Progenitor cell of endocrine pancreas (in vitro differentiated cells): Measurements from ENCODE around the gene CACFD1. TPM values are rescaled to one million over a fixed set of nuclear protein-coding genes. Genes with fewer than 3 reads are reported as not detected.

ENCODE experiments used
- DNase-seq: peaks from one replicate; pipeline ENCODE4 v3.0.0; 2021; ENCODE audit warnings: low spot score; ENCODE audit not compliant: unreplicated experiment
- H3K27ac Mint-ChIP-seq: 2 replicates; pipeline ENCODE4 v1.8.0; 2021; ENCODE audit warnings: mild to moderate bottlenecking, moderate library complexity, mixed read lengths
- H3K27me3 Mint-ChIP-seq: 2 replicates; pipeline ENCODE4 v1.8.0; 2021; ENCODE audit warnings: mixed read lengths
- H3K36me3 Mint-ChIP-seq: 2 replicates; pipeline ENCODE4 v1.8.0; 2022; ENCODE audit warnings: mixed read lengths; ENCODE audit not compliant: insufficient read depth
- H3K4me1 Mint-ChIP-seq: 2 replicates; pipeline ENCODE4 v1.8.0; 2021; ENCODE audit warnings: low read depth, mixed read lengths
- H3K4me3 Mint-ChIP-seq: 2 replicates; pipeline ENCODE4 v1.8.0; 2021; ENCODE audit warnings: low read depth, mild to moderate bottlenecking, moderate library complexity, mixed read lengths
- H3K9me3 Mint-ChIP-seq: 2 replicates; pipeline ENCODE4 v1.8.0; 2021; ENCODE audit warnings: low read depth, mixed read lengths
- total RNA-seq: library from RNA; stranded (reverse); gene quantifications from 2 replicates; pipeline ENCODE4 v1.2.1, GENCODE V29; 2021
- TF ChIP-seq, protein P1 (sequence below): fragments of 200-600 bp; sonication (generic); IDR thresholded peaks from one replicate; pipeline ENCODE4 v1.5.0; 2021; ENCODE audit warnings: antibody characterized with exemption, mild to moderate bottlenecking; ENCODE audit not compliant: unreplicated experiment

The CACFD1 gene
- total RNA-seq, 1 donor from 2014 or later = 56.2 TPM

- Mint-ChIP-seq H3K4me1 (no peaks in the 10 kb centered on the region), H3K27me3 (no peaks in the 10 kb centered on the region), H3K36me3 (no peaks in the 10 kb centered on the region), H3K9me3 (no peaks in the 10 kb centered on the region), H3K4me3 (no peak overlapping the region), H3K27ac (no peak overlapping the region)
- TF ChIP-seq, protein P1, sequence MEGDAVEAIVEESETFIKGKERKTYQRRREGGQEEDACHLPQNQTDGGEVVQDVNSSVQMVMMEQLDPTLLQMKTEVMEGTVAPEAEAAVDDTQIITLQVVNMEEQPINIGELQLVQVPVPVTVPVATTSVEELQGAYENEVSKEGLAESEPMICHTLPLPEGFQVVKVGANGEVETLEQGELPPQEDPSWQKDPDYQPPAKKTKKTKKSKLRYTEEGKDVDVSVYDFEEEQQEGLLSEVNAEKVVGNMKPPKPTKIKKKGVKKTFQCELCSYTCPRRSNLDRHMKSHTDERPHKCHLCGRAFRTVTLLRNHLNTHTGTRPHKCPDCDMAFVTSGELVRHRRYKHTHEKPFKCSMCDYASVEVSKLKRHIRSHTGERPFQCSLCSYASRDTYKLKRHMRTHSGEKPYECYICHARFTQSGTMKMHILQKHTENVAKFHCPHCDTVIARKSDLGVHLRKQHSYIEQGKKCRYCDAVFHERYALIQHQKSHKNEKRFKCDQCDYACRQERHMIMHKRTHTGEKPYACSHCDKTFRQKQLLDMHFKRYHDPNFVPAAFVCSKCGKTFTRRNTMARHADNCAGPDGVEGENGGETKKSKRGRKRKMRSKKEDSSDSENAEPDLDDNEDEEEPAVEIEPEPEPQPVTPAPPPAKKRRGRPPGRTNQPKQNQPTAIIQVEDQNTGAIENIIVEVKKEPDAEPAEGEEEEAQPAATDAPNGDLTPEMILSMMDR = no peak
- no peak for DNase-seq
These were observed 10.7 kb downstream of the CACFD1 start for GRCh38 chr9:133470427-133470924.

DNA sequence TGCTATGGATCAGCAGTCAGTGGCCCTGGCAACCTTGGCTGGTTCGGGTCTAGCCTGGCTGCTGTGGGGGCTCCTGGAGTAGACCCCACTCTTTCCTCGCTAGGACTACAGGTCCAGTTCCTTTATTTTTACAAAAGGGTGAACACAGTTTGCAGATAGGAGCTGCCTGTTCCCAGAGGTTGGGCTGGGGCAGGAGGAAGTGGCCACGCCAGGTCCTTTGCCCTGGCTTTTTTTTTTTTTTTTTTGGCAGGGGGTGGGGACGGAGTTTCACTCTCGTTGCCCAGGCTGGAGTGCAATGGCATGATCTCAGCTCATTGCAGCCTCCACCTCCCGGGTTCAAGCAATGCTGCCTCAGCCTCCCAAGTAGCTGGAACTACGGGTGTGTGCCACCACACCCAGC is 11.2 kb downstream of the CACFD1 start:
- Mint-ChIP-seq H3K4me3 (no peak overlapping the region), H3K27ac (no peak overlapping the region), H3K27me3 (no peaks in the 10 kb centered on the region), H3K4me1 (no peaks in the 10 kb centered on the region), H3K9me3 (no peaks in the 10 kb centered on the region), H3K36me3 (no peaks in the 10 kb centered on the region)
- TF ChIP-seq, protein P1 = no peak
- no peak for DNase-seq

DNA sequence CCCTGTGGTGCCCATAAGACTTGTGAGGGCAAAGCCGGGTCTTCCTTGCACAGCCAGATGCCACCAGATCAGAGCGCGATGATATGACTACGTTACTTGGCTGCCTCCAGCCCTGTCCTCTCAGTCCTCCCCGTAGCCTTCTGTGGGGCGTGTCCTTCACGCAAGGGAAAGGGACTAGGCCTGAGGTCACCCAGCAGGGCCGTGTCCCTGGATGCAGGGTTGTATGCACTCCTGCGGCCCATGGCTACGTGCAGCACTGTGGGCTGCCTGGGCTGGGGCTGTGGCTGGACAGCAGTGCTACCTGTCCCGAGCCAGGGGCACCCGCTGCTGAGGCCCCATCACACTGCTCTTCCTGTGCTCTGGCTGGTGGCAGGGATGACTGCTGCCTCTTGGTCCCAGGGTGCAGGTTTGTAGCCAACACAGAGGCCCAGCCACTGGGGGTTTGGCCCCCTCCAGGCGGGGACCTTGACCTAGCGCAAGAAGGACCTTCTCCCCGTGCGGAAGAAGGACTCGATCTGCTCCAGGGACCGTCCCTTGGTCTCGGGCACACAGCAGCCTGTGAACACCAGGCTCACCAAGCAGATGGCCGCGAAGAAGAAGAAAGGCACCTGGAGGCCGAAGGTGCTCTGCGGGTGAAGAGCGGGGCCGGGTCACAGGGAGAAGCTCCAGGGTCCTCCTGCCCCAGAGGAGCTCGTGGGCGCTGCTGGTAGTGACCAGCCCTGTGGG is 11.9 kb downstream of the CACFD1 start:
- H3K4me1 Mint-ChIP-seq = no peaks in the 10 kb centered on the region
- no peaks in the 10 kb centered on the region for H3K36me3 Mint-ChIP-seq
- no peak overlapping the region for H3K4me3 Mint-ChIP-seq
- TF ChIP-seq, protein P1 = no peak
- H3K9me3 Mint-ChIP-seq = no peaks in the 10 kb centered on the region
- no peak overlapping the region for H3K27ac Mint-ChIP-seq
- H3K27me3 Mint-ChIP-seq = no peaks in the 10 kb centered on the region
- no peak for DNase-seq

GRCh38 chr9:133472277-133472645 is 12.5 kb downstream of the CACFD1 start:
- no peak for DNase-seq
- Mint-ChIP-seq H3K4me1 (no peaks in the 10 kb centered on the region), H3K27ac (no peak overlapping the region), H3K27me3 (no peaks in the 10 kb centered on the region), H3K9me3 (no peaks in the 10 kb centered on the region), H3K36me3 (no peaks in the 10 kb centered on the region), H3K4me3 (no peak overlapping the region)
- TF ChIP-seq, protein P1 = no peak

DNA sequence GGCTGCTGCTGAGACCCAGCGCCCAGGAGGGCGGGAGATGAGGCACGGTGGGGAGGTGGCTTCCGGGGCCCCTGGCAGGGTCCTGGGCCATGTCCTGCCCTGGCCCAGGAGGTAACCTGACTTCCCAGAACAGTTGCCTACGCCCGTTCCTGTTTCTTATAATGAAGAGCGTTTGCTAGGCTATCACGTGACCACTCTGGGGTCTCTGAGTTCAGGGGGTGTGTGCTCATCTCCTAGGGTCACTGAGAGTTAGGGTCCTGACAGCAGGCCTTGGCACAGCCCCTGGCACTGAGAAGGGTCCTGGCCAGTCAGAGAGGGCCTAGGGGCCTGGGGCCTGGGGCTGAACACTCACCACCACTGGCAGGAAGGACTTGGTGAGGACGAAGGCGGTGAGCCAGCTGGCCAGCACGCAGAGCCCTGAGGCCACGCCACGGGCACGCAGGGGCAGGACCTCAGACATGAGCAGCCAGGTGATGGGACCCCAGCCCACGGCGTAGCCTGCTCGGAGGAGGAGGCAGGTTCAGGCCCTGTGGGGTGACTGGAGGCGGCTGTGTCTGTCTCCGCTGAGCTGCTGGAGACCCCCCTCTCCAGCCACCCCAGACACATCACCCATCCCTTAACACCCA is 13.1 kb downstream of the CACFD1 start:
- no peak overlapping the region for H3K27ac Mint-ChIP-seq
- peaks cover 2% of the 10 kb centered on the region for H3K27me3 Mint-ChIP-seq
- DNase-seq = no peak
- TF ChIP-seq, protein P1 = no peak
- H3K4me3 Mint-ChIP-seq = no peak overlapping the region
- H3K9me3 Mint-ChIP-seq = no peaks in the 10 kb centered on the region
- H3K4me1 Mint-ChIP-seq = no peaks in the 10 kb centered on the region
- H3K36me3 Mint-ChIP-seq = no peaks in the 10 kb centered on the region
